HG03196 (cell line): ENCODE measurements around the gene GPD1L.
"Not testable (repeated sequence)": the region's sequence is repeated elsewhere in the genome, so short reads cannot be mapped to it uniquely, and the experiment has no call there.

Source experiments
- ATAC-seq: cut with Tn5 transposase; IDR thresholded peaks from one replicate; pipeline ENCODE4 v1.9.1; 2021; ENCODE audit not compliant: unreplicated experiment

Gene GPD1L

DNA sequence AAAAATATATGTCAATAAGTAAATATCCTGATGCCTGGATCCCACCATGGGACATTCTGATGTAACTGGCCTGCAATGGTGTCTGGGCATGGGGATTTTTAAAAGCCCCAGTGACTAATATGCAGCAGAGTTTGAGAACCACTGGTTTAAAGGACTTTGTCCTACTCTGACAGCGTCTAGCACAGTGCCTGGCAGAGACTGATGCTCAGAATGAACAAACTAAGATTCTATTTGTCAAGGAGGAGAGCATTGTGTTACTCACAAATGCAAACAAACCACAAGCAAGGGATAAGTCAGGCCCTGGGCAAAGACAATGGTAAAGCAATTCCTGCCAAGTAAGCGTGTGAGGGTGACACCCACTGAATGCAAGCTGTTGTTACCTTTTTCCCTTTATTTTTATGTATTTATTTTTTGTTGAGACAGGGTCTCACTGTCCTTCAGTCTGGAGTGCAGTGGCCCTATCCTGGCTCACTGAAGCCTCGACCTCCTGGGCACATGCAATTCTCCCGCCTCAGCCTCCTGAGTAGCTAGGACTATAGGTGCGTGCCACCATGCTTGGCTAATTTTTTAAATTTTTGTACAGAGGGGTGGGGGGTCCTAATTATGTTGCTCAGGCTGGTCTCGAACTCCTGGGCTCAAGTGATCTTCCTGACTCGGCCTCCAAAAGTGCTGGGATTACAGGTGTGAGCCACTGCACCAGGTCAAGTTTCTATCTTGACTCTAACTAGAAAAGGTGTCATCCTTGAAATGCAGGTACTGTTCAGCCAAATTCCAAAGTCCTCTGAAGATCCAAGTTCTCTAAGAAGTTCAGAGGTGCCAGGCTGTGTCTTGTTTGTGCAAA is 909 bp upstream of the GPD1L start:
- no peak for ATAC-seq

DNA sequence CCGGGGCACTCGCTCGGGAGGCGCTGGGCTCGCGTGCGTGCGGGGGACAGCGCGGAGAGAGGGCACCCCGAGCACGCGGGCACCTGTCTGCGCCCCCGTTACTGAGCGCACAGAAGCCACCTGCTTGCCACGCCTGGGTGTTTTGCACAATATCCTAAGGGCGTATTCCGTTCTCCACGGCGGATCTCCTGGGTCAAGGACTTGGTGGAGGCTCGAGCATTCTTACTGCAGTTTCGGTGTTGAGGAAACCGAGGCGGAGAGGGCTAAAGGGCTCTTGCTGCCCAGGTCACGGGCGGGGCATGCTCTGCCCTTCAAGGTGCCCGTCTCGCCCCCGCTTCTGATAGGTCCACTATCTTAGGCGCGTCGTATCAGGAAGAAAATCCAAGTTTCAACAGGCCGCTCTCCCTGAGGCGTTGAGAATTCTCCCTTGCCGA is 526 bp downstream of the GPD1L start:
- no peak for ATAC-seq

DNA sequence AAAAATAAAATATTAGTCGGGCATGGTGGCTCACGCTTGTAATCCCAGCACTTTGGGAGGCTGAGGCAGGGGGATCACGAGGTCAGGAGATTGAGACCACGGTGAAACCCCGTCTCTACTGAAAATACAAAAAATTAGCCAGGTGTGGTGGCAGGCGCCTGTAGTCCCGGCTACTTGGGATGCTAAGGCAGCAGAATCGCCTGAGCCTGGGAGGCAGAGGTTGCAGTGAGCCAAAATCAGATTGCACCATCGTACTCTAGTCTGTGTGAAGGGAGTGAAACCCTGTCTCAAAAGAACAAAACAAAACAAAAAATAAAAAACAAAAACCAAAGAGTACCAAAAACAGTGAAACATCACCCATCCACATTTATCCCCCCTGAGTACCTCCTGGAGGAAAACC is 1.8 kb downstream of the GPD1L start:
- ATAC-seq = not testable (repeated sequence)

DNA sequence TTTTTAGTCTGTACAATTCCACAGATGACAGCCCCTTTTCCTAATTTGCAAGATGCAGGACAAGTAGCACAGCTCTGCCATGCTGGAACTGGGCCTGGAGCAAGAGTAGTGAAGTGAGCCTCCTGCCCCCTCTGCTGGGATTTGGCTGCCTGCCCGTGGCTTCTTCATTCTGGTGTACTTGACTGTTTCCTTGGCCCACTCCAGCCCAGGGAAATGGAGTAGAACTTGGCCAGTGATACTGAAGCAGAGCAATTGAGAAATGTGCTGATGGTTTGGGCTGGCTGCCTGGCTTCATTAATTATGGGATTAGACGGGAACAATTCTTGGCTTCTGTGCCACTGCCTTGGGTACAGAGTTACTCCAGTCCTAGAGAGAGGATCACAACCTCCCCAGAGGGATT is 2.8 kb downstream of the GPD1L start:
- ATAC-seq = no peak

GRCh38 chr3:32110233-32110760 is 3.9 kb downstream of the GPD1L start:
- ATAC-seq = no peak

GRCh38 chr3:32111560-32111959 is 5.1 kb downstream of the GPD1L start:
- no peak for ATAC-seq

DNA sequence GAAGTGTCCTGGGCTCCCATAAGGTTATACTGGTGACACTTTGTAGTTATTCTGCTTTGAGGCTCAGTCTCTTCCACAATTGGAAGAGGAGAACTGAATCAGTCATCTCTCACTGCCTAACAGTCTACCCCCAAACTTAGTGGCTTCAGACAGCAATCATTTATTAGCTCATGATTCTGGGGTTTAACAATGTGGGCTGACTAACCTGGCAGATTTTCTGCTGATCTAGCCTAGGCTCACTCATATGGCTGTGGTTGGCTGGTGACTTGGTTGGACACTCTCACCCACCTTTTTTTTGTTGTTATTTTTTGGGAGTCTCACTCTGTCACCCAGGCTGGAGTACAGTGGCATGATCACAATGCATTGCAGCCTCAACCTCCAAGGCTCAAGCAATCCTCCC is 7.1 kb downstream of the GPD1L start:
- ATAC-seq = no peak

- no peak for ATAC-seq
Observed at GRCh38 chr3:32113981-32114545, 7.6 kb downstream of the GPD1L start.

- ATAC-seq = not testable (repeated sequence)
Observed at GRCh38 chr3:32114546-32115386, 8.3 kb downstream of the GPD1L start.

DNA sequence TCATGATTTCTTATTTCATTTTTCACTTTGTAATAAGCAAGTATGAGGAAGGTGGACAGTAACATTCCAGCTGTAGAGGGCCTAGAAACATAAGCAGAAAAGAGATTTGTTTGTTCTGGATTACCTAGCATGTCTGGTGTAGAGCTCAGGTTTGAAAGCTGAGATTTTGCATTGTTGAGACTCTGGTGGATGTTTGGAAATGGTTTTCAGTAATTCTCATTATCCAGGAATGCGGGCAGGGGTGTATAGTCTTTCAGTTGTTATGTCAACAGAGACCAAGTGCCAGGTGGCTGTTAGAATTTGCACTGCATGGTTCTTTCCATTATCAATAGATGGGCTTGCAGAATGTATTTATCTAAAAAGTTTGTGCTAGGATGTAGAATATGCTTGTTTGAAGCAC is 10.9 kb downstream of the GPD1L start:
- no peak for ATAC-seq

DNA sequence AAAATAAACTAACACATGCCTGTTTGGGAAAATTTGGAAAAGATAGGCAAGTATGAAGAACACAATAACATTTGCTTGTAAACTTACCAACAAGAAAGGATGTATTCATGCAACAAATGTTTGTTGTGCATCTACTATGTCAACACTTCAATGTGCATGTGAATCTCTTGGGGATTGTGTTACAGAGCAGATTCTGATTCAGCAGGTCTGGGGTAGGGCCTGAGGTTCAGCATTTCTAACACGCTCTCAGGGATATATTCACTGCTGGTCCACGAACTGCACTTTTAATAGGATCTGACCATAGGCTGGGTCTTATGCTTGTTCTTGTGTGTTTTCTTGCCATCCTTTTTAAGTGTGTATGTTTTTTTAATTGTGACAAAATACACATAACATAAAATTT is 11.8 kb downstream of the GPD1L start:
- ATAC-seq = no peak

GRCh38 chr3:32120471-32120870 is 14.1 kb downstream of the GPD1L start:
- ATAC-seq = no peak

DNA sequence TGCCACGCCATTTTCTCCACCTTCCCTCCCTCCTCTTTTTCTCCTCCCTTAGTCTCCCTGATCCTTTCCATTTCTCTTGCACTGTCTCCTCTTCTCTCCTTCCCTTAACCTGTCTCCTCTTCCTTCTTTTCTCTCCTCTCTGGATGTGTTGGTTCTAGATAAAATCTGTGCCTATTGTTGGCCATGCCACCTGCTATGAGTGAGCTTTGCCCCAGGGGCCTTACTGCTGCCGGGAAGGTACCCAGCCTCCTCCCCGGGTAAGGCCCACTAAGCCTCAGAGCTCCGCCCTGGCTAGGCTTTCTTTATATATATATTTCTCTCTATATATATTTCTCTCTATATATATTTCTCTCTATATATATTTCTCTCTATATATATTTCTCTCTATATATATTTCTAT is 14.7 kb downstream of the GPD1L start:
- no peak for ATAC-seq

DNA sequence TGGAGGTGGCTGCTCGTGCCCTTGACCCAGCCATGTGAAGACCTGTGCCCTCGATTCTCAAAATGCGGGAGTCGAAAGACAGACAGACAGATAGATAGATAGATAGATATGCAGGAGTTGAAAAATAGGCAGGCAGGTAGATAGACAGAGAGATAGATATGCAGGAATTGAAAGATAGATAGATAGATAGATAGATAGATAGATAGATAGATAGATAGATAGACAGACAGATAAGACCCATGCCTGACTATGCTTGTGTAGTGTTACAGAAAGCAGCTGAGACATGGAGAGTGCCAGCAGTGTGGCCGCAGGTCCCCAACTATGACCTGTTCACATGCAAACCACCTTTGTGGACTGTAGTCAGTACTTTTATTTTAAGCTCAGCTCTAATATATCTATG is 17.2 kb downstream of the GPD1L start:
- no peak for ATAC-seq

- ATAC-seq = no peak
Observed at GRCh38 chr3:32125012-32125411, 18.6 kb downstream of the GPD1L start.

- no peak for ATAC-seq
Observed at GRCh38 chr3:32126305-32127015, 20.0 kb downstream of the GPD1L start.

- no peak for ATAC-seq
Observed at GRCh38 chr3:32127219-32127826, 20.9 kb downstream of the GPD1L start.

DNA sequence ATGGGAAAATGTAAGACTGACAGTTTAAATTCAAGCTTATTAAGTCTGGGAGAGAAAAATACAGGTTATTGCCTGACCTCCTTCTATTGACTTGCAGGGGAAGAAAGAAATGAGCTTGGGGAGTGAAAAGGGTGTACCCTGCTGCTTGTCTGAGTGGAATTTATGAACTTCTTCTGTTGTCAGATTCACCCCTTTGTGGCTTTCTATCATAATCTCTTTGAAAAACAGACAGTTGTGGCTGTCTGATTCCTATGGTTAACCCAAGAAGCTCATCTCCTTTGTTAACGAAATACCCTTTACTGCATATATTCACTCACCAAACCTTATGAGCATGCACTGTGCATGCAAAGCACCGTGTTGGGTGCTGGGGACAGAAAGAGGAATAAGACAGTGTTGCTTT is 22.5 kb downstream of the GPD1L start:
- ATAC-seq = no peak

- no peak for ATAC-seq
Observed at GRCh38 chr3:32129832-32130231, 23.4 kb downstream of the GPD1L start.

GRCh38 chr3:32132121-32132520 is 25.7 kb downstream of the GPD1L start:
- no peak for ATAC-seq

- no peak for ATAC-seq
Observed at GRCh38 chr3:32132706-32133105, 26.3 kb downstream of the GPD1L start.
